ENCODE measurements around the gene CNN2. TPM values are rescaled to one million over a fixed set of nuclear protein-coding genes. Genes with fewer than 3 reads are reported as not detected.

The CNN2 gene
- total and polyA plus RNA-seq, 2 of the 13 experiments (the other 11 are each of a cell fraction or from before 2014, with no cell fraction given), result 63.6 to 70.0 TPM

GRCh38 chr19:1019980-1020867, 6.2 kb upstream of the CNN2 start (continued):
- TF ChIP-seq AGO2 (optimal IDR thresholded peaks at IDR 0.05; ENCODE audit: low read depth, low read length), result no peak
- 0 out of 2 replicates have a peak, but pooled peaks have one; percentile 4 for TF ChIP-seq ARID4A (CRISPR knock-in tag; IDR thresholded peaks at IDR 0.05; ENCODE audit: borderline replicate concordance)
- TF ChIP-seq, protein P1, sequence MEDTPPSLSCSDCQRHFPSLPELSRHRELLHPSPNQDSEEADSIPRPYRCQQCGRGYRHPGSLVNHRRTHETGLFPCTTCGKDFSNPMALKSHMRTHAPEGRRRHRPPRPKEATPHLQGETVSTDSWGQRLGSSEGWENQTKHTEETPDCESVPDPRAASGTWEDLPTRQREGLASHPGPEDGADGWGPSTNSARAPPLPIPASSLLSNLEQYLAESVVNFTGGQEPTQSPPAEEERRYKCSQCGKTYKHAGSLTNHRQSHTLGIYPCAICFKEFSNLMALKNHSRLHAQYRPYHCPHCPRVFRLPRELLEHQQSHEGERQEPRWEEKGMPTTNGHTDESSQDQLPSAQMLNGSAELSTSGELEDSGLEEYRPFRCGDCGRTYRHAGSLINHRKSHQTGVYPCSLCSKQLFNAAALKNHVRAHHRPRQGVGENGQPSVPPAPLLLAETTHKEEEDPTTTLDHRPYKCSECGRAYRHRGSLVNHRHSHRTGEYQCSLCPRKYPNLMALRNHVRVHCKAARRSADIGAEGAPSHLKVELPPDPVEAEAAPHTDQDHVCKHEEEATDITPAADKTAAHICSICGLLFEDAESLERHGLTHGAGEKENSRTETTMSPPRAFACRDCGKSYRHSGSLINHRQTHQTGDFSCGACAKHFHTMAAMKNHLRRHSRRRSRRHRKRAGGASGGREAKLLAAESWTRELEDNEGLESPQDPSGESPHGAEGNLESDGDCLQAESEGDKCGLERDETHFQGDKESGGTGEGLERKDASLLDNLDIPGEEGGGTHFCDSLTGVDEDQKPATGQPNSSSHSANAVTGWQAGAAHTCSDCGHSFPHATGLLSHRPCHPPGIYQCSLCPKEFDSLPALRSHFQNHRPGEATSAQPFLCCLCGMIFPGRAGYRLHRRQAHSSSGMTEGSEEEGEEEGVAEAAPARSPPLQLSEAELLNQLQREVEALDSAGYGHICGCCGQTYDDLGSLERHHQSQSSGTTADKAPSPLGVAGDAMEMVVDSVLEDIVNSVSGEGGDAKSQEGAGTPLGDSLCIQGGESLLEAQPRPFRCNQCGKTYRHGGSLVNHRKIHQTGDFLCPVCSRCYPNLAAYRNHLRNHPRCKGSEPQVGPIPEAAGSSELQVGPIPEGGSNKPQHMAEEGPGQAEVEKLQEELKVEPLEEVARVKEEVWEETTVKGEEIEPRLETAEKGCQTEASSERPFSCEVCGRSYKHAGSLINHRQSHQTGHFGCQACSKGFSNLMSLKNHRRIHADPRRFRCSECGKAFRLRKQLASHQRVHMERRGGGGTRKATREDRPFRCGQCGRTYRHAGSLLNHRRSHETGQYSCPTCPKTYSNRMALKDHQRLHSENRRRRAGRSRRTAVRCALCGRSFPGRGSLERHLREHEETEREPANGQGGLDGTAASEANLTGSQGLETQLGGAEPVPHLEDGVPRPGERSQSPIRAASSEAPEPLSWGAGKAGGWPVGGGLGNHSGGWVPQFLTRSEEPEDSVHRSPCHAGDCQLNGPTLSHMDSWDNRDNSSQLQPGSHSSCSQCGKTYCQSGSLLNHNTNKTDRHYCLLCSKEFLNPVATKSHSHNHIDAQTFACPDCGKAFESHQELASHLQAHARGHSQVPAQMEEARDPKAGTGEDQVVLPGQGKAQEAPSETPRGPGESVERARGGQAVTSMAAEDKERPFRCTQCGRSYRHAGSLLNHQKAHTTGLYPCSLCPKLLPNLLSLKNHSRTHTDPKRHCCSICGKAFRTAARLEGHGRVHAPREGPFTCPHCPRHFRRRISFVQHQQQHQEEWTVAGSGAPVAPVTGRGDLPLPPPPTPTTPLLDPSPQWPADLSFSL (CRISPR knock-in tag; IDR thresholded peaks at IDR 0.05), result no peak
- TF ChIP-seq THYN1 (CRISPR knock-in tag; IDR thresholded peaks at IDR 0.05; ENCODE audit: borderline replicate concordance, low read depth), result no peak
- TF ChIP-seq, protein P2, sequence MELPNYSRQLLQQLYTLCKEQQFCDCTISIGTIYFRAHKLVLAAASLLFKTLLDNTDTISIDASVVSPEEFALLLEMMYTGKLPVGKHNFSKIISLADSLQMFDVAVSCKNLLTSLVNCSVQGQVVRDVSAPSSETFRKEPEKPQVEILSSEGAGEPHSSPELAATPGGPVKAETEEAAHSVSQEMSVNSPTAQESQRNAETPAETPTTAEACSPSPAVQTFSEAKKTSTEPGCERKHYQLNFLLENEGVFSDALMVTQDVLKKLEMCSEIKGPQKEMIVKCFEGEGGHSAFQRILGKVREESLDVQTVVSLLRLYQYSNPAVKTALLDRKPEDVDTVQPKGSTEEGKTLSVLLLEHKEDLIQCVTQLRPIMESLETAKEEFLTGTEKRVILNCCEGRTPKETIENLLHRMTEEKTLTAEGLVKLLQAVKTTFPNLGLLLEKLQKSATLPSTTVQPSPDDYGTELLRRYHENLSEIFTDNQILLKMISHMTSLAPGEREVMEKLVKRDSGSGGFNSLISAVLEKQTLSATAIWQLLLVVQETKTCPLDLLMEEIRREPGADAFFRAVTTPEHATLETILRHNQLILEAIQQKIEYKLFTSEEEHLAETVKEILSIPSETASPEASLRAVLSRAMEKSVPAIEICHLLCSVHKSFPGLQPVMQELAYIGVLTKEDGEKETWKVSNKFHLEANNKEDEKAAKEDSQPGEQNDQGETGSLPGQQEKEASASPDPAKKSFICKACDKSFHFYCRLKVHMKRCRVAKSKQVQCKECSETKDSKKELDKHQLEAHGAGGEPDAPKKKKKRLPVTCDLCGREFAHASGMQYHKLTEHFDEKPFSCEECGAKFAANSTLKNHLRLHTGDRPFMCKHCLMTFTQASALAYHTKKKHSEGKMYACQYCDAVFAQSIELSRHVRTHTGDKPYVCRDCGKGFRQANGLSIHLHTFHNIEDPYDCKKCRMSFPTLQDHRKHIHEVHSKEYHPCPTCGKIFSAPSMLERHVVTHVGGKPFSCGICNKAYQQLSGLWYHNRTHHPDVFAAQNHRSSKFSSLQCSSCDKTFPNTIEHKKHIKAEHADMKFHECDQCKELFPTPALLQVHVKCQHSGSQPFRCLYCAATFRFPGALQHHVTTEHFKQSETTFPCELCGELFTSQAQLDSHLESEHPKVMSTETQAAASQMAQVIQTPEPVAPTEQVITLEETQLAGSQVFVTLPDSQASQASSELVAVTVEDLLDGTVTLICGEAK (IDR thresholded peaks at IDR 0.05), result no peak
- TF ChIP-seq, protein P2 (CRISPR knock-in tag; IDR thresholded peaks at IDR 0.05), result no peak
- 0 out of 2 replicates have a peak, but pooled peaks have one; percentile 11 for TF ChIP-seq ZNF616 (CRISPR knock-in tag; IDR thresholded peaks at IDR 0.05; ENCODE audit: low read depth)

All from HepG2 (cell line).